DND-41 (cell line): ENCODE results near the gene ROCK2.

Source experiments
- CTCF ChIP-seq: IDR thresholded peaks from 2 replicates; pipeline ENCODE4 v1.5.1; 2012; ENCODE audit warnings: borderline replicate concordance, low read length, moderate library complexity, mild to moderate bottlenecking; ENCODE audit not compliant: poor library complexity, severe bottlenecking; ENCODE audit errors: extremely low read depth
- EZH2 ChIP-seq: IDR thresholded peaks from 3 replicates; pipeline ENCODE4 v1.6.1; 2012; ENCODE audit warnings: borderline replicate concordance, low read depth, mild to moderate bottlenecking, moderate library complexity, low read length, inconsistent platforms; ENCODE audit not compliant: severe bottlenecking

- no peak for TF ChIP-seq CTCF
- TF ChIP-seq EZH2: no peak
Observed at GRCh38 chr2:11337909-11338308, 6.5 kb downstream of the ROCK2 start.
